Esophagus (tissue), 2 donors: ENCODE data around the gene SLC6A9. TPM values are rescaled to one million over a fixed set of nuclear protein-coding genes. Genes with fewer than 3 reads are reported as not detected.

Source experiments
- H3K27ac ChIP-seq, 2 donors: one replicate each; pipeline ENCODE4 v1.5.1; 2013; ENCODE audit warnings: low read depth in 2 of 2, mild to moderate bottlenecking in 2 of 2, inconsistent platforms in 1 of 2, low read length in 1 of 2, moderate library complexity in 1 of 2
- H3K27me3 ChIP-seq, 2 donors: one replicate each; pipeline ENCODE4 v1.6.1; 2013; ENCODE audit warnings: low read length in 2 of 2, control low read depth in 1 of 2, mild to moderate bottlenecking in 1 of 2; ENCODE audit not compliant: insufficient read depth in 2 of 2, control insufficient read depth in 1 of 2
- H3K36me3 ChIP-seq, 2 donors: one replicate each; pipeline ENCODE4 v1.6.1; 2013; ENCODE audit warnings: low read length in 1 of 2; ENCODE audit not compliant: control insufficient read depth in 2 of 2, insufficient read depth in 2 of 2
- H3K4me1 ChIP-seq, 2 donors: one replicate each; pipeline ENCODE4 v1.6.1; 2013; ENCODE audit warnings: low read length in 1 of 2; ENCODE audit not compliant: control insufficient read depth in 2 of 2, insufficient read depth in 2 of 2
- H3K4me3 ChIP-seq, 2 donors: one replicate each; pipeline ENCODE4 v1.5.1; 2013; ENCODE audit warnings: low read length in 2 of 2, mild to moderate bottlenecking in 2 of 2, low read depth in 1 of 2, moderate library complexity in 1 of 2
- H3K9me3 ChIP-seq, 2 donors: one replicate each; pipeline ENCODE4 v1.6.1; 2013; ENCODE audit warnings: mild to moderate bottlenecking in 2 of 2, low read depth in 1 of 2, low read length in 1 of 2, moderate library complexity in 1 of 2; ENCODE audit not compliant: control insufficient read depth in 2 of 2, insufficient read depth in 1 of 2
- whole genome bisulfite sequencing, 2 donors: extraction: QIAGEN DNeasy Blood & Tissue Kit; methylation state at CpG; one replicate each; pipeline ENCODE4 v1.1.7; 2013; 5-methylcytosine and 5-hydroxymethylcytosine counted together
- polyA plus RNA-seq, 2 donors: library from polyadenylated mRNA; stranded (reverse); fragments of 200-250 nt; gene quantifications; one replicate each; pipeline ENCODE4 v1.2.3, GENCODE V29; 2013
- donor health status: healthy with polysubstance abuse.
- donor health status: Bipolar disorder and iron deficiency.

The SLC6A9 gene
- polyA plus RNA-seq, 2 donors: 13.8 to 22.8 TPM

DNA sequence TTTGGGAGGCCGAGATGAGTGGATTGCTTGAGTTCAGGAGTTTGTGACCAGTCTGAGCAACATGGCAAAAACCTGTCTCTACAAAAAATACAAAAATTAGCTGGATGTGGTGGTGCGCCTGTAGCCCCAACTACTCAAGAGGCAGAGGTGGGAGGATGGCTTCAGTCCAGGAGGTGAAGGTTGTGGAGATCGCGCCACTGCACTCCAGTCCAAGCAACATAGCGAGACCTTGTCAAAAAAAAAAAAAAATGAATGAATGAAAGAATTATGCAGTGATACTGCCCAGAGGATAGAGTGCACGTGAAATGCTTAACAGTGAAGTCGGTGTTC is 61.9 kb downstream of the SLC6A9 start:
- H3K9me3 ChIP-seq: no peaks in the 10 kb centered on the region
- H3K36me3 ChIP-seq: peaks cover 0 to 32% of the 10 kb centered on the region in 2 donors
- no peak overlapping the region for H3K4me3 ChIP-seq
- 59 to 61% methylated on average over 7 of the region's 7 CpGs for WGBS, 2 donors
- H3K27me3 ChIP-seq: no peaks in the 10 kb centered on the region
- H3K27ac ChIP-seq: no peak overlapping the region
- H3K4me1 ChIP-seq: peaks cover 4 to 11% of the 10 kb centered on the region in 2 donors

DNA sequence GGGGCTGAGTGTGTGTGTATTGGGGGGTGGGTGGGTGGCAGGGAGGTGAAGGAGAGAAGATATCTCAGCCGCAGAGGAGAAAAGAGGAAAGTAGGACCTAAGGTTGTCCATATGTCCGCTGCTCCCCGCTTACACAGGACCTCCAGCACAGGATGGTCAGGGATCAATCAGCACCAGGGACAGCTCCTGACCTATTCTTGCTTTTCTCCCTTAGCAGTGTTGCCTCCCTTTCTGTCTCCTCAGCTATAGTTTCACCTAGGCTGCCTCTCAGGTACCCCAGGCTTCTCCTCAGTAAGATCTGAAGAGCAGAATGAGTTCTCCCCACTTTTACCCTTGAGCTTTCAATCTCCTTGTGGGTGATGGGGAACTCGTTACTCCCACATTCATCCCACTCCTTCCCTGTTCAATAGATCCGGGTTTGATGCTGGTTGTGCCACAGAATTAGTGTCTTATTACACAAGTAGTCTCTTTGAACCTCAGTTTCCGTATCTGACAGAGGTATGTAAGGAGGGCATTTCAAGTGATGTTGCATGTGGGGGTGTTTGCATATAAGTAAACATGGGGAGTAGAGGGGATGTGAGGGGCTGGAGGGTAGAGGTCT is 62.8 kb downstream of the SLC6A9 start:
- Histone ChIP-seq H3K9me3 (no peaks in the 10 kb centered on the region), H3K27me3 (no peaks in the 10 kb centered on the region), H3K4me3 (no peak overlapping the region), H3K36me3 (peaks cover 2 to 36% of the 10 kb centered on the region in 2 donors), H3K4me1 (peaks cover 4 to 11% of the 10 kb centered on the region in 2 donors), H3K27ac (no peak overlapping the region)
- 87 to 91% methylated on average over 6 of the region's 6 CpGs for WGBS, 2 donors

DNA sequence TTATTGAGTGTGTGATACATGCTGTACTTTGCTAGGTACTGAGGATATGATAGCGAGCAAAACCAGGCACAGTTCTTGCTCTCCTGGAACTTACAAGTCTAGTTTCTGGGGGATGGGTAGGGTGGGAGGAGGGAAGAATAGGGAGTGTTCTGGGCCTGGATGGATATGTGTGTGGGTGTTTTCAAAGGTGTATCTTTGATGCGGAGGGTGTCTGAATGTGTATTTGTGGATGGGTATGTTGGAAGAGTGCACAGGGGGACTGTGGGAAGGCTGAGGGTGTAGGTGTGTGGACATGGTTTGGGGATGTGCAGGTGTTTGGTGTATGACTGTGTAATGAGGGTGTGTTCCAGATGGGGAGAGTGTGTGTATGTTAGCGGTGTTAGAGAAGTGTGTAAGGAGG is 65.9 kb downstream of the SLC6A9 start:
- H3K27ac ChIP-seq: no peak overlapping the region
- H3K4me1 ChIP-seq: peaks cover 1 to 3% of the 10 kb centered on the region in 2 donors
- H3K36me3 ChIP-seq: peaks cover 13 to 35% of the 10 kb centered on the region in 2 donors
- no peak overlapping the region for H3K4me3 ChIP-seq
- no peaks in the 10 kb centered on the region for H3K27me3 ChIP-seq
- WGBS, 2 donors: 92 to 96% methylated on average over 3 of the region's 3 CpGs
- H3K9me3 ChIP-seq: no peaks in the 10 kb centered on the region

DNA sequence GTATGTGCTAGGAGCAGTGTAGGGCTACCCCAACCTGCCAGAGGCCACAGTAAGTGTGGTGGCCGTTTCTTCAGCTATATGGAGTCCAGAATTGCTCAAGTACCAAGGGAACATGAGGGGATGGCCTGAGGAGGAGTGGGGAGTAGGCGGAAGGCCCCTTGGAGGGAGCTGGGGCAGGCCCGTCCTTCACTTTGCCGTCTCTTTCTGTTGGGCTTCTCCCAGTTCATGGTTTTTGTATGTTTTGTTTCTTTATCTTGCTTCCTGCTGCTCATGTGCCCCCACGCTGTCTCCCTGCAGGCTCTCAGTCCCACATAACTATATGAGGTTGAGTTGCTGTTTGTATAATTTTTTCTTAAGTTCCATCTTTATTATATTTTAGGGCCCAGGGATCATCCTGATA is 67.4 kb downstream of the SLC6A9 start:
- Histone ChIP-seq H3K27ac (no peak overlapping the region), H3K4me3 (no peak overlapping the region), H3K36me3 (peaks cover 14 to 40% of the 10 kb centered on the region in 2 donors), H3K4me1 (no peaks in the 10 kb centered on the region), H3K27me3 (no peaks in the 10 kb centered on the region), H3K9me3 (no peaks in the 10 kb centered on the region)
- 82 to 83% methylated on average over 5 of the region's 5 CpGs for WGBS, 2 donors

- WGBS, 2 donors: 89 to 90% methylated on average over 3 of the region's 3 CpGs
- H3K27ac ChIP-seq: no peak overlapping the region
- H3K27me3 ChIP-seq: no peaks in the 10 kb centered on the region
- no peak overlapping the region for H3K4me3 ChIP-seq
- H3K36me3 ChIP-seq: peaks cover 20 to 47% of the 10 kb centered on the region in 2 donors
- no peaks in the 10 kb centered on the region for H3K9me3 ChIP-seq
- H3K4me1 ChIP-seq: no peaks in the 10 kb centered on the region
Observed at GRCh38 chr1:43963006-43963405, 68.3 kb downstream of the SLC6A9 start.

- Histone ChIP-seq H3K4me1 (no peaks in the 10 kb centered on the region), H3K27me3 (no peaks in the 10 kb centered on the region), H3K36me3 (peaks cover 20 to 48% of the 10 kb centered on the region in 2 donors), H3K4me3 (no peak overlapping the region), H3K9me3 (no peaks in the 10 kb centered on the region), H3K27ac (no peak overlapping the region)
- WGBS, 2 donors: 85 to 93% methylated on average over 2 of the region's 2 CpGs
Observed at GRCh38 chr1:43962324-43962723, 68.9 kb downstream of the SLC6A9 start.

- Histone ChIP-seq H3K4me1 (no peaks in the 10 kb centered on the region), H3K4me3 (no peak overlapping the region), H3K27me3 (no peaks in the 10 kb centered on the region), H3K36me3 (peaks cover 25 to 50% of the 10 kb centered on the region in 2 donors), H3K27ac (no peak overlapping the region), H3K9me3 (no peaks in the 10 kb centered on the region)
- WGBS, 2 donors: 86 to 91% methylated on average over 3 of the region's 3 CpGs
Observed at GRCh38 chr1:43961692-43962091, 69.6 kb downstream of the SLC6A9 start.

- 90 to 92% methylated on average over 8 of the region's 8 CpGs for WGBS, 2 donors
- no peak overlapping the region for H3K27ac ChIP-seq
- no peak overlapping the region for H3K4me3 ChIP-seq
- peaks cover 29 to 50% of the 10 kb centered on the region in 2 donors for H3K36me3 ChIP-seq
- H3K9me3 ChIP-seq: no peaks in the 10 kb centered on the region
- H3K4me1 ChIP-seq: no peaks in the 10 kb centered on the region
- no peaks in the 10 kb centered on the region for H3K27me3 ChIP-seq
Observed at GRCh38 chr1:43960798-43961197, 70.5 kb downstream of the SLC6A9 start.

GRCh38 chr1:43958351-43959255 is 72.7 kb downstream of the SLC6A9 start:
- H3K4me1 ChIP-seq: no peaks in the 10 kb centered on the region
- no peaks in the 10 kb centered on the region for H3K9me3 ChIP-seq
- H3K27me3 ChIP-seq: no peaks in the 10 kb centered on the region
- no peak overlapping the region for H3K4me3 ChIP-seq
- no peak overlapping the region for H3K27ac ChIP-seq
- H3K36me3 ChIP-seq: peaks cover 26 to 40% of the 10 kb centered on the region in 2 donors
- WGBS, 2 donors: 90 to 91% methylated on average over 9 of the region's 9 CpGs
